GM12891 (cell line): ENCODE data around the gene IGFALS.

Experiments
- DNase-seq: peaks from one replicate; pipeline ENCODE4 v3.0.0; 2011; ENCODE audit warnings: low spot score; ENCODE audit not compliant: insufficient read length
- FAIRE-seq: peaks from 2 replicates; lab custom pipeline; 2011; peaks lifted over from hg19 to GRCh38; lab: Jason Lieb, UNC
- PAX5 ChIP-seq: IDR thresholded peaks from 2 replicates; pipeline ENCODE4 v1.6.1; 2011; ENCODE audit warnings: low read length, moderate library complexity, mild to moderate bottlenecking; ENCODE audit not compliant: insufficient read depth, severe bottlenecking
- POLR2A ChIP-seq: IDR thresholded peaks from 2 replicates; pipeline ENCODE4 v1.6.1; 2011; ENCODE audit warnings: low read depth, low read length, control low read depth
- POLR2AphosphoS5 ChIP-seq: IDR thresholded peaks from 2 replicates; pipeline ENCODE4 v1.6.1; 2011; ENCODE audit warnings: low read depth, low read length, control low read depth
- POU2F2 ChIP-seq: IDR thresholded peaks from 2 replicates; pipeline ENCODE4 v1.6.1; 2011; ENCODE audit warnings: low read depth, mild to moderate bottlenecking, control low read depth, low read length, moderate library complexity
- SPI1 ChIP-seq: IDR thresholded peaks from 2 replicates; pipeline ENCODE4 v1.6.1; 2011; ENCODE audit warnings: low read depth, low read length, control low read depth
- TAF1 ChIP-seq: IDR thresholded peaks from 2 replicates; pipeline ENCODE4 v1.6.1; 2011; ENCODE audit warnings: low read depth, low read length, control low read depth

IGFALS gene

DNA sequence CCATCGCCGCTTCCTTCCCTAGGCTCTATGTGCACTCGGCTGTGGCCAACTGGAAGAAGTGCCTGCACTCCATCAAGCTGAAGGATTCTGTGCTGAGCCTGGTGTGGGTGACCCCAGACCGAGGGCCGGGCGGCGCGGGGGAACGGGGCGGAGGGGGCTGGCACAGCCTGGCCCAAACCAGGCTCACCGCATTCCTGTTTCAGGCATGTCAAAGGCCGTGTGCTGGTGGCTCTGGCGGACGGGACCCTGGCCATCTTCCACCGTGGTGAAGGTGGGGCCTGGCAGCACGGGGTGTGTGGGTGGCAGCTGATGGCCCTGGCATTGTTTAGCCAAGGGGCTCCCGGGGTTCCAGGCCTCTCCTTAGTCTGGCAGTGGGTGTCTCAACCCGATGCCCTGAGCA, 26.8 kb downstream of the IGFALS start:
- no peak for DNase-seq
- TF ChIP-seq POLR2AphosphoS5 (no peak), PAX5 (no peak), SPI1 (no peak), POLR2A (no peak), TAF1 (no peak), POU2F2 (no peak)
- FAIRE-seq, result no peak

DNA sequence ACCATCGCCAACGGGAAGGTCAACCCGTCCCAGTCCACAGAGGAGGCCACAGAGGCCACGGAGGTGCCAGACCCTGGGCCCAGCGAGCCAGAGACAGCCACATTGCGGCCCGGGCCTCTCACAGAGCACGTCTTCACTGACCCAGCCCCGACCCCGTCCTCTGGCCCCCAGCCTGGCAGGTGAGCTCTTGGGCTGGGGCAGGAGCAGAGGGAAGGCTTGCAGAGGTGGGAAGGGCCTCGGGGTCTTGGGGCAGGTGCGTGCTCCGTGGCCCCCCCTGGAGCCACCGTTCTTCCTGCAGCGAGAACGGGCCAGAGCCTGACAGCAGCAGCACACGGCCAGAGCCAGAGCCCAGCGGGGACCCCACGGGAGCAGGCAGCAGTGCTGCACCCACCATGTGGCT, 27.3 kb downstream of the IGFALS start:
- TF ChIP-seq POLR2A (no peak), PAX5 (no peak), SPI1 (no peak), POU2F2 (no peak), TAF1 (no peak), POLR2AphosphoS5 (no peak)
- FAIRE-seq (no peak), DNase-seq (no peak)

DNA sequence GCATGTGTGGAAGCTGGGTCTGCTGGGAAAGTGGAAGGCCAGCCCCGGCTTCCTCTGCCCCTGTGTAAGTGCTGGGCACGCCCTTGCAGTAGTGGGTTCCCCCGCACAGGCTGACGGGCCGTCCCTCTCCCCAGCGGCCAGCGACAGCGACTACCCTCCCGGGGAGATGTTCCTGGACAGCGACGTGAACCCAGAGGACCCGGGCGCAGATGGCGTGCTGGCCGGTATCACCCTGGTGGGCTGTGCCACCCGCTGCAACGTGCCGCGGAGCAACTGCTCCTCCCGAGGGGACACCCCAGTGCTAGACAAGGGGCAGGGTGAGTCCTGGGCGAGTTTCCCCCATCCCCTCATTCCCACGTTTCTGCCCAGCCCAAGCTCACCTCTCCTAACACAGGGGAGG, 27.7 kb downstream of the IGFALS start:
- DNase-seq, result no peak
- TF ChIP-seq PAX5 (no peak), TAF1 (no peak), SPI1 (no peak), POLR2A (no peak), POLR2AphosphoS5 (no peak), POU2F2 (no peak)
- no peak for FAIRE-seq

DNA sequence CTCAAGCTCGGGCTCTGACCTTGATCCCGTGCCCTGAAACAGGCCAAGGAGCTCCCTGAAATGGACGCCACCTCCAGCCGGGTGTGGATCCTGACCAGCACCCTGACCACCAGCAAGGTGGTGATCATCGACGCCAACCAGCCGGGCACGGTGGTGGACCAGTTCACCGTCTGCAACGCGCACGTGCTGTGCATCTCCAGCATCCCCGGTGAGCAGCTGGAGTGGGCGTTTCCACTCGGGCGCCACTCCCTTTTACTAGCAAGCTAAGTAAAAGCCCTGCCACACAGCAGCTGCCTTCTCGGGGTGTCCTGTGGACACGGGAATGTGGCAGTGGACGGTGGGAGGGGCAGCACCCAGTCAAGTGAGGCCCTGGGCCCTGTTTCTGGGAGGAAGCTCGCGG, 28.5 kb downstream of the IGFALS start:
- TF ChIP-seq POLR2A (no peak), TAF1 (no peak), POLR2AphosphoS5 (no peak), PAX5 (no peak), POU2F2 (no peak)
- DNase-seq, result no peak
- no peak for FAIRE-seq

DNA sequence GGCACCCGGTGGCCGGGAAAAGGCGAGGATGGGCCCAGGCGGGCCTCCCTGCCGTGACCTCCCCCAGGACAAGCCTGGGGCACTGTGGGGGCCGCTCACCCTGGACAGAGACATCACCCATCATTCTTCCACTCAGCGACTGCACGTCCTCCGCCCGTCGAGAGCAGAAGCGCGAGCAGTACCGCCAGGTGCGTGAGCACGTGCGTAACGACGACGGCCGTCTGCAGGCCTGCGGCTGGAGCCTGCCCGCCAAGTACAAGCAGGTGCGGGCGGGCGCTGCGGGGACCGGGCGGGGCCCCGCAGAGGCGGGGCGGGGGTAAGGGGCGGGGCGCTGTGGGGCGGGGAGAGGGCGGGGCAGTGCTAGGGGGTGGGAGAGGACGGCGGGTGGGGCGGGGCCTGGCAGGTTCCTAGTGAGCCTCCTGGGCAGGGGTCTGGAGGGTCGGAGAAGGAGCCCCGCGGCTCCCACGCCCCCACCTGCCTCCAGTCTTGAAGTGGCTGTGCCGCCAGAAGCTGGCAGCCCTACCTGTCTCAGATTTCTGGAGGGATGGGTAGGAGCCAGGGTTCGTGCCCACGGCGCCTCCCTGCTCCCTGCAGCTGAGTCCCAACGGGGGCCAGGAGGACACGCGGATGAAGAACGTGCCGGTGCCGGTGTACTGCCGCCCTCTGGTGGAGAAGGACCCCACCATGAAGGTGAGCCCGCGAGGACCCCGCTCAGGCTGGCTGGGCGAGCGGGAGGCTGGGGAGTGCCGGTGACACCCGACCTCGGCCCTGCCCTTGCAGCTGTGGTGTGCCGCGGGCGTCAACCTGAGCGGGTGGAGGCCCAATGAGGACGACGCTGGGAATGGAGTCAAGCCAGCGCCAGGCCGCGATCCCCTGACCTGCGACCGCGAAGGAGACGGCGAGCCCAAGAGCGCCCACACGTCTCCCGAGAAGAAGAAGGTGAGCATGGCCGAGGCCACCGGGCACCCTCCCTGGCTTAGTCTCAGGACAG, 29.7 kb downstream of the IGFALS start:
- FAIRE-seq (no peak), DNase-seq (no peak)
- TF ChIP-seq POU2F2 (no peak), TAF1 (no peak), SPI1 (no peak), PAX5 (no peak), POLR2AphosphoS5 (no peak), POLR2A (no peak)

DNA sequence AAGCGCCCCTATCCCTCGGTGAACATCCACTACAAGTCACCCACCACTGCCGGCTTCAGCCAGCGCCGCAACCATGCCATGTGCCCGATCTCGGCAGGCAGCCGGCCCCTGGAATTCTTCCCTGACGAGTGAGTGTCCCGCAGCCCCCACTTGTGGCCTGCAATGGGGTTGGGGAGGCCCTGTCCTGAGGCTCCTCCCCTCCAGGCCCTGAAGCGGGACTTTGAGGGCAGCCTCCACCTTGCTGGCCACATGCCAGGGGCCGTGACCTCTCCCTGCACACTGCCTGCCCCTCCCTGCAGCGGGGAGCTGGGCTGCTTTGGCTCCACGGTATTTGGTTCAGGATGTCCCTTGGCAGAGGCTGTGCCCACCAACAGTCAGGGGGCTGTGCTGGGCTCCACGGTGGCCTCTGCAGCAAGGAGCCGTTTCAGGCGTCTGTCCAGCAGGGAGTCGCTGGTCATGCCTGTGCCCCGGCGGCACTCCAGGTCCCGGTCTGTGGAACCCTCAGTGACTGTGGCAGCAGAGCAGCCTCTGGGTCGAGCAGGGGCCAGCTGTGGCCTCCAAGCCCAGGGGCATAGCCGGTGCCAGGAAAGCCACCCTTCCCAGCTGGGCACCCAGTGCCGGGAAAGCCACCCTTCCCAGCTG, 30.5 kb downstream of the IGFALS start:
- FAIRE-seq (no peak), DNase-seq (no peak)
- TF ChIP-seq POLR2A (no peak), TAF1 (no peak), PAX5 (no peak), POU2F2 (no peak), POLR2AphosphoS5 (no peak), SPI1 (no peak)

DNA sequence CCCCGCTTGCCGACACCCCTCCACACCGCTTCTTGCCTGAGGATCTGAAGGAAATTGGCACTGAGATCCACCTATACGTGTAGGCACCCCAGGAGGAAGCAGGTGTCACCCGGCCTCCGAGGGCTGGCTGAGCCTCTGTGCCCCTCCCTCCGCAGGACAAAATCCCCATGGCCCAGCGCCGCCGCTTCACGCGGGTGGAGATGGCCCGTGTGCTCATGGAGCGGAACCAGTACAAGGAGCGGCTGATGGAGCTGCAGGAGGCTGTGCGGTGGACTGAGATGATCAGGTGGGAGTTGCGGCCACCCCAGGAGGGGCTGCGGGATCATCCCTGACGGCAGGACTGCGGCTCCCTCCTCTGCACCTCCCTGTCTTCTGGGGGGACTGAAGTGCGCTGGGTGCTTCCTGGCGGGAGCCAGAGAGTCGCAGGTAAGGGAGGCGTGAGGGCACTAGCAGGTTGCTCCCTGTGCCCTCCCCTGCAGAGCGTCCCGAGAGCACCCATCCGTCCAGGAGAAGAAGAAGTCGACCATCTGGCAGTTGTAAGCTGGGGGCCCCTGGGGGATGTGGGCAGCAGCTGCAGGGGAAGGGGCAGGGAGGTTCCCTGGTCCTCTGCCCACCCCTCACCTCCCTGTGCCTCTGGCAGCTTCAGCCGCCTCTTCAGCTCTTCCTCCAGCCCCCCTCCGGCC, 31.2 kb downstream of the IGFALS start:
- no peak for TF ChIP-seq POU2F2
- TF ChIP-seq POLR2AphosphoS5, result no peak
- no peak for TF ChIP-seq POLR2A
- no peak for TF ChIP-seq SPI1
- TF ChIP-seq PAX5, result no peak
- no peak for TF ChIP-seq TAF1
- FAIRE-seq (no peak), DNase-seq (no peak)

DNA sequence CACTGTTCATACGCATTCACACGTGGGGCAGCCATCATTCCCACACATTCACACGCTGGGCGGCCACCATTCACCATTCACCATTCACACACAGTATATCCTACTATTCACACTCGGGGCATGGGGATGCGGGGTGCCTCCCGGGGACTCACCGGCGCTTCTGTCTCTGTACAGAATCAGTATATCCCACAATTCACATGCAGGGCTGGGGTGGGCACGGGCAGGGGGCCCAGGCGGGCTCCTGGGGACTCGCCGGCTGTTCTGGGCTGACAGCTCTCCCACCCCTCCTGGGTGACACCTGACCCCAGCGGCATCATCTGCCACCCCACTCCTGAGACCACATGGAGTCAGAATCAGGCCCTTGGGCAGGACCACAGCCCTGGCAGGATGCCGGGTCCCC, 31.8 kb downstream of the IGFALS start:
- no peak for DNase-seq
- no peak for FAIRE-seq
- TF ChIP-seq SPI1, result no peak
- no peak for TF ChIP-seq POLR2A
- no peak for TF ChIP-seq POLR2AphosphoS5
- TF ChIP-seq POU2F2, result no peak
- no peak for TF ChIP-seq TAF1
- no peak for TF ChIP-seq PAX5
